ENCODE data around the gene CCDC120. TPM values are rescaled to one million over a fixed set of nuclear protein-coding genes. Genes with fewer than 3 reads are reported as not detected.

CCDC120 gene
- total RNA-seq, 4 donors from 2014 or later = 4.4 to 19.1 (median 9.9) TPM

- no peak overlapping the region for H3K4me3 ChIP-seq
- in situ Hi-C loops (cut with MboI; ENCODE audit: low pct_ligation_motif_present in 1 of 4, low pct_unique_long_range_greater_than_20kb in 1 of 4, low sequenced_read_pairs in 3 of 4) (no loop called here), intact Hi-C loops (cut with DNase I; ENCODE audit: low total_unique reads) (no loop called here)
- DNase-seq = no peak
- H3K4me1 ChIP-seq = peaks cover 0 to 3% (median 1%) of the 10 kb centered on the region in 4 donors
- H3K9me3 ChIP-seq = no peaks in the 10 kb centered on the region
- TF ChIP-seq POLR2A (IDR thresholded peaks at IDR 0.05) (no peak), CTCF (IDR thresholded peaks at IDR 0.05) (no peak), EP300 (IDR thresholded peaks at IDR 0.05; ENCODE audit: low read depth) (no peak), POLR2AphosphoS5 (IDR thresholded peaks at IDR 0.05) (no peak)
- 93 to 96% methylated on average over 3 to 4 of the region's 4 CpGs for WGBS, 2 donors (ENCODE audit: low coverage in 1 of 2)
- no peak overlapping the region for H3K27ac ChIP-seq
- H3K36me3 ChIP-seq = no peaks in the 10 kb centered on the region
- no peaks in the 10 kb centered on the region for H3K27me3 ChIP-seq
These were observed 47.5 kb downstream of the CCDC120 start for GRCh38 chrX:49106296-49106695.

GRCh38 chrX:49106930-49107329 is 48.1 kb downstream of the CCDC120 start:
- H3K36me3 ChIP-seq = no peaks in the 10 kb centered on the region
- H3K27me3 ChIP-seq = no peaks in the 10 kb centered on the region
- WGBS, 2 donors (ENCODE audit: low coverage in 1 of 2) = 57% methylated on average over 7 of the region's 7 CpGs; no CpG with 5 or more reads in 1 of the 2 donors
- no peak for TF ChIP-seq EP300 (IDR thresholded peaks at IDR 0.05; ENCODE audit: low read depth)
- peak; percentile 13 to 48 (median 31) for TF ChIP-seq CTCF (IDR thresholded peaks at IDR 0.05)
- no peak for TF ChIP-seq POLR2A (IDR thresholded peaks at IDR 0.05)
- TF ChIP-seq POLR2AphosphoS5 (IDR thresholded peaks at IDR 0.05) = no peak
- H3K4me1 ChIP-seq = no peaks in the 10 kb centered on the region
- H3K9me3 ChIP-seq = no peaks in the 10 kb centered on the region
- intact Hi-C loops (cut with DNase I; ENCODE audit: low total_unique reads) (no loop called here), in situ Hi-C loops (cut with MboI; ENCODE audit: low pct_ligation_motif_present in 1 of 4, low pct_unique_long_range_greater_than_20kb in 1 of 4, low sequenced_read_pairs in 3 of 4) (no loop called here)
- no peak overlapping the region for H3K4me3 ChIP-seq
- no peak for DNase-seq
- no peak overlapping the region for H3K27ac ChIP-seq

GRCh38 chrX:49108641-49109040 is 49.8 kb downstream of the CCDC120 start:
- Histone ChIP-seq H3K36me3 (no peaks in the 10 kb centered on the region), H3K9me3 (no peaks in the 10 kb centered on the region), H3K4me1 (no peaks in the 10 kb centered on the region), H3K27me3 (no peaks in the 10 kb centered on the region), H3K4me3 (no peak overlapping the region), H3K27ac (no peak overlapping the region)
- in situ Hi-C loops (cut with MboI; ENCODE audit: low pct_ligation_motif_present in 1 of 4, low pct_unique_long_range_greater_than_20kb in 1 of 4, low sequenced_read_pairs in 3 of 4) = no loop called here
- DNase-seq = no peak
- WGBS, 2 donors (ENCODE audit: low coverage in 1 of 2) = 74 to 100% methylated on average over 1 to 2 of the region's 2 CpGs
- intact Hi-C loops (cut with DNase I; ENCODE audit: low total_unique reads) = no loop called here
- TF ChIP-seq CTCF (IDR thresholded peaks at IDR 0.05) (no peak), POLR2AphosphoS5 (IDR thresholded peaks at IDR 0.05) (no peak), POLR2A (IDR thresholded peaks at IDR 0.05) (no peak), EP300 (IDR thresholded peaks at IDR 0.05; ENCODE audit: low read depth) (no peak)

- 83 to 86% methylated on average over 1 to 3 of the region's 3 CpGs for WGBS, 2 donors (ENCODE audit: low coverage in 1 of 2)
- DNase-seq = no peak
- H3K36me3 ChIP-seq = no peaks in the 10 kb centered on the region
- H3K27me3 ChIP-seq = no peaks in the 10 kb centered on the region
- in situ Hi-C loops (cut with MboI; ENCODE audit: low pct_ligation_motif_present in 1 of 4, low pct_unique_long_range_greater_than_20kb in 1 of 4, low sequenced_read_pairs in 3 of 4) = no loop called here
- H3K4me1 ChIP-seq = no peaks in the 10 kb centered on the region
- H3K4me3 ChIP-seq = no peak overlapping the region
- intact Hi-C loops (cut with DNase I; ENCODE audit: low total_unique reads) = no loop called here
- H3K27ac ChIP-seq = no peak overlapping the region
- no peaks in the 10 kb centered on the region for H3K9me3 ChIP-seq
- TF ChIP-seq CTCF (IDR thresholded peaks at IDR 0.05) (no peak), POLR2AphosphoS5 (IDR thresholded peaks at IDR 0.05) (no peak), EP300 (IDR thresholded peaks at IDR 0.05; ENCODE audit: low read depth) (no peak), POLR2A (IDR thresholded peaks at IDR 0.05) (no peak)
These were observed 51.6 kb downstream of the CCDC120 start for GRCh38 chrX:49110417-49110816.

Measured in transverse colon (tissue), 4 donors.